A673 (cell line): ENCODE results near the gene CHRM3.

ENCODE experiments used
- EZH2 ChIP-seq: fragments of 200-600 bp; sonication (generic); IDR thresholded peaks from 2 replicates; pipeline ENCODE4 v1.6.1; 2017; ENCODE audit warnings: borderline replicate concordance, low read depth, mild to moderate bottlenecking, mixed read lengths, antibody characterized with exemption, low read length; ENCODE audit not compliant: poor library complexity, severe bottlenecking
- TF ChIP-seq, protein P1 (sequence below): fragments of 300-800, 200-600 bp; sonication (generic); conservative IDR thresholded peaks from 2 replicates; pipeline ENCODE4 v1.5.1; 2017; ENCODE audit warnings: low read depth, mild to moderate bottlenecking, antibody characterized with exemption, low read length, moderate library complexity, mixed read lengths

DNA sequence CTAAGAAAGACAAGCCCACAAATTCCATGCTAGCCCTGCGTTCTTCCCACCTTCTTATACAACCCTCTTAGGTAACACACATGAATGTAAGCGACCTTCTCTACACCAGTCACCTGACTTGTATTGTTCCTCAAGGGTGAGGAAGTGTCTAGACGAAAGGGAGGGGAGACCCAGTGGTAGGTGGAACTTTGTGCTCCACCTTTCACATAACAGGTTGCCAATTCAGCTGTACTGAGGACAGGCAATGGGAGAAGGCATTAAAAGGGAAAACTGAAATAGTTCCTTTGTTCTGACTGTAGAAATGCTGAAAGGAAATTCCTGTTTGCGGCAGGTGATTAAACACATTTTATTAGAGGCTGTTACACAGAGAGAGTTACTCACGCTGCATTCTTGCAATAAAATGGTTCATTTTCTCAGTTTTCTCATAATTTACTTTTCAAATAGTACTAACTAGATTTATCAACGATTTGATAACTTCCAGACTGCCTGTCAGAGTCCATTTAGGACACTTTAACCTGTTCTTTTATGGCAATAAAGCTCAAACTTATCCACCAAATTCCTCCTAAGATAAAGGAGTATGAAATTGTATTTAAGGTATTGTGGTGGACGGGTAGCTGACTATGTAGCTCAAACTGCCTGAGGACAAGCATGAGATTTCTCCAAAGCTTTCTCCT is 17.8 kb upstream of the CHRM3 start:
- TF ChIP-seq, protein P1, sequence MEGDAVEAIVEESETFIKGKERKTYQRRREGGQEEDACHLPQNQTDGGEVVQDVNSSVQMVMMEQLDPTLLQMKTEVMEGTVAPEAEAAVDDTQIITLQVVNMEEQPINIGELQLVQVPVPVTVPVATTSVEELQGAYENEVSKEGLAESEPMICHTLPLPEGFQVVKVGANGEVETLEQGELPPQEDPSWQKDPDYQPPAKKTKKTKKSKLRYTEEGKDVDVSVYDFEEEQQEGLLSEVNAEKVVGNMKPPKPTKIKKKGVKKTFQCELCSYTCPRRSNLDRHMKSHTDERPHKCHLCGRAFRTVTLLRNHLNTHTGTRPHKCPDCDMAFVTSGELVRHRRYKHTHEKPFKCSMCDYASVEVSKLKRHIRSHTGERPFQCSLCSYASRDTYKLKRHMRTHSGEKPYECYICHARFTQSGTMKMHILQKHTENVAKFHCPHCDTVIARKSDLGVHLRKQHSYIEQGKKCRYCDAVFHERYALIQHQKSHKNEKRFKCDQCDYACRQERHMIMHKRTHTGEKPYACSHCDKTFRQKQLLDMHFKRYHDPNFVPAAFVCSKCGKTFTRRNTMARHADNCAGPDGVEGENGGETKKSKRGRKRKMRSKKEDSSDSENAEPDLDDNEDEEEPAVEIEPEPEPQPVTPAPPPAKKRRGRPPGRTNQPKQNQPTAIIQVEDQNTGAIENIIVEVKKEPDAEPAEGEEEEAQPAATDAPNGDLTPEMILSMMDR = no peak
- TF ChIP-seq EZH2 = no peak
